ENCODE results near the gene SLC16A2.

Gene SLC16A2

DNA sequence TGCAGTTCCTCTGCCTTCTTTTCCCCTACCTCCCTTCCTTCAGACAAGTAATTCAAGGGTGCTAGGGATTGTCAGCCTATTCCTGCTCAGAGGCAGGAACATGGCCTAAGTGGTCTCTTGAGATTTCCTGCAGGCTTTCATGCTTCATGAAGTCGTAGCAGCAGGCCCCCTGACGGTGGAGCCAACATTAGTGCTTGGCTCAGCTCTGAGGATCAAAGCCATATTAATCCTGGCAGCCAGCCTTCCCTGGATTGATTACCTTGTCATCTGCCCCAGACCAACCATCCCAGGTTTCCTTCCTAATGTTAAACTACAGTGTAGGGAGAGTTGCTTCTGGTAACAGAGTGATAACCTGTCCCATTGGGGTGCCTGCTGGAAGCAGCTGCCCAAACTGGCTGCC, 84.1 kb downstream of the SLC16A2 start:
- Histone ChIP-seq H3K9me3 (ENCODE audit: control extremely low read depth in 1 of 5, control insufficient read depth in 4 of 5, insufficient read depth in 2 of 5, low read depth in 1 of 5, low read length in 4 of 5) (no peaks in the 10 kb centered on the region), H3K27me3 (replicated peaks in 2 of 5; ENCODE audit: control insufficient read depth in 4 of 5, insufficient read depth in 5 of 5, low read length in 4 of 5) (peaks cover 0 to 2% (median 0%) of the 10 kb centered on the region in 5 experiments), H3K4me3 (ENCODE audit: control insufficient read depth in 1 of 7, extremely low read depth in 1 of 7, insufficient read depth in 4 of 7, low read depth in 2 of 7, low read length in 6 of 7) (no peak overlapping the region), H3K36me3 (ENCODE audit: control insufficient read depth in 4 of 4, insufficient read depth in 4 of 4, low read length in 3 of 4) (no peaks in the 10 kb centered on the region), H3K4me1 (ENCODE audit: control extremely low read depth in 1 of 4, control insufficient read depth in 4 of 4, insufficient read depth in 4 of 4, low read length in 3 of 4) (no peaks in the 10 kb centered on the region), H3K27ac (ENCODE audit: insufficient read depth in 1 of 2, low read depth in 1 of 2, low read length in 2 of 2, poor library complexity in 1 of 2, severe bottlenecking in 2 of 2) (no peak overlapping the region)
- ChIA-PET CTCF (no interaction called here), POLR2A (no interaction called here)
- DNase-seq: no peak
- WGBS (ENCODE audit: insufficient coverage): 78% methylated on average over 2 of the region's 2 CpGs

DNA sequence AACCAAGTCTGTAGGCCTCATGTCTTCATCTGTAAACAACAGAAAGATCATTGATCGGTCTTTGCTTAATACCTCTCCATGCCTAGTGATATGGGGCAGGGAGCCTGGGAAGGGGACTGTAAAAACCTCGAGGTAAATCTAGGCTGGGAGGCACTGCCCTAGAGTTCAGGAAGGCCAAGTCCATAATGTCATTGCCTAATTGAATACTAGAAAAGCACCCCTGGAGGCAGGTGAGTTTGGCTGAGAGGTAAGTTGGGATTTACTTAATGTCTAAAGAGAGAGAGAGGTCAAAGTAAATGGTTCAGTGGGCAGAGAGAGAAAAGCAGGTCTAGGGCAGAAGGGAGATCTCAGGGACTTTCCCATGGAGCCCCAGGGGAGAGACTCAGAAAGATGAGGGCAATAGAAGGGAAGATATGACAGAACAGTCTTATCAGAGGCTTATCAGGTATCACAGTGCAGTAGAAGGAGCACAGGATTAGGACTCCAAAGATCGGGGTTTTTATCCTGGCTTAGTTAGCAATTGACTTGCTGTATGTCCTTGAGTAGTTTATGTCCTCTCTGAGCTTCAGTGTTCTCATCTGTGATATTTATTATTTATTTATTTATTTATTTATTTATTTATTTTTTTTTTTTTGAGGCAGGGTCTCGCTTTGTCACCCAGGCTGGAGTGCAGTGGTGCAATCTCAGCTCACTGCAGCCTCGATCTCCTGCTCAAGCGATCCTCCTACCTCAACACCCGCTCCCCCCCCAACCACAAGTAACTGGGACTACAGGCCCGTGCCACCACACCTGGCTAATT, 85.2 kb downstream of the SLC16A2 start:
- peaks cover 0 to 1% (median 0%) of the 10 kb centered on the region in 5 experiments for H3K27me3 ChIP-seq (replicated peaks in 2 of 5; ENCODE audit: control insufficient read depth in 4 of 5, insufficient read depth in 5 of 5, low read length in 4 of 5)
- CTCF ChIA-PET: no interaction called here
- H3K4me3 ChIP-seq (ENCODE audit: control insufficient read depth in 1 of 7, extremely low read depth in 1 of 7, insufficient read depth in 4 of 7, low read depth in 2 of 7, low read length in 6 of 7): no peak overlapping the region
- POLR2A ChIA-PET: no interaction called here
- H3K4me1 ChIP-seq (ENCODE audit: control extremely low read depth in 1 of 4, control insufficient read depth in 4 of 4, insufficient read depth in 4 of 4, low read length in 3 of 4): no peaks in the 10 kb centered on the region
- WGBS (ENCODE audit: insufficient coverage): 86% methylated on average over 2 of the region's 8 CpGs
- no peak overlapping the region for H3K27ac ChIP-seq (ENCODE audit: insufficient read depth in 1 of 2, low read depth in 1 of 2, low read length in 2 of 2, poor library complexity in 1 of 2, severe bottlenecking in 2 of 2)
- no peaks in the 10 kb centered on the region for H3K36me3 ChIP-seq (ENCODE audit: control insufficient read depth in 4 of 4, insufficient read depth in 4 of 4, low read length in 3 of 4)
- no peak for DNase-seq
- no peaks in the 10 kb centered on the region for H3K9me3 ChIP-seq (ENCODE audit: control extremely low read depth in 1 of 5, control insufficient read depth in 4 of 5, insufficient read depth in 2 of 5, low read depth in 1 of 5, low read length in 4 of 5)

DNA sequence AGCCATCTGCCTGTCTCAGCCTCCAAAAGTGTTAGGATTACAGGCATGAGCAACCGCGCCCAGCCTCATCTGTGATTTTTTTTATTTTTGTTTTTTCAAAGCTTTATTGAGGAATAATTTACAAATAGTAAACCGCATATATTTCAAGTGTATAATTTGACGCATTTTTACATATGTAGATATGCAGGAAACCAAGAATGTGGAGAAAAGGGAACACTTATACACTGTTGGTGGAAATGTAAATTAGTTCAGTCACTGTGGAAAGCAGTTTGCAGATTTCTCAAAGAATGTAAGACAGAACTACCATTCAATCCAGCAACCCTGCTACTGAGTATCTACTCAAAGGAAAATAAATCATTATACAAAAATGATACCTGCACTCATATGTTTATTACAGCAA, 85.9 kb downstream of the SLC16A2 start:
- ChIA-PET CTCF (no interaction called here), POLR2A (no interaction called here)
- WGBS (ENCODE audit: insufficient coverage): no CpG with 5 or more reads among the region's 4 CpGs
- H3K4me3 ChIP-seq (ENCODE audit: control insufficient read depth in 1 of 7, extremely low read depth in 1 of 7, insufficient read depth in 4 of 7, low read depth in 2 of 7, low read length in 6 of 7): no peak overlapping the region
- no peaks in the 10 kb centered on the region for H3K36me3 ChIP-seq (ENCODE audit: control insufficient read depth in 4 of 4, insufficient read depth in 4 of 4, low read length in 3 of 4)
- no peak for DNase-seq
- no peaks in the 10 kb centered on the region for H3K4me1 ChIP-seq (ENCODE audit: control extremely low read depth in 1 of 4, control insufficient read depth in 4 of 4, insufficient read depth in 4 of 4, low read length in 3 of 4)
- H3K9me3 ChIP-seq (ENCODE audit: control extremely low read depth in 1 of 5, control insufficient read depth in 4 of 5, insufficient read depth in 2 of 5, low read depth in 1 of 5, low read length in 4 of 5): no peaks in the 10 kb centered on the region
- H3K27me3 ChIP-seq (replicated peaks in 2 of 5; ENCODE audit: control insufficient read depth in 4 of 5, insufficient read depth in 5 of 5, low read length in 4 of 5): no peaks in the 10 kb centered on the region
- no peak overlapping the region for H3K27ac ChIP-seq (ENCODE audit: insufficient read depth in 1 of 2, low read depth in 1 of 2, low read length in 2 of 2, poor library complexity in 1 of 2, severe bottlenecking in 2 of 2)

DNA sequence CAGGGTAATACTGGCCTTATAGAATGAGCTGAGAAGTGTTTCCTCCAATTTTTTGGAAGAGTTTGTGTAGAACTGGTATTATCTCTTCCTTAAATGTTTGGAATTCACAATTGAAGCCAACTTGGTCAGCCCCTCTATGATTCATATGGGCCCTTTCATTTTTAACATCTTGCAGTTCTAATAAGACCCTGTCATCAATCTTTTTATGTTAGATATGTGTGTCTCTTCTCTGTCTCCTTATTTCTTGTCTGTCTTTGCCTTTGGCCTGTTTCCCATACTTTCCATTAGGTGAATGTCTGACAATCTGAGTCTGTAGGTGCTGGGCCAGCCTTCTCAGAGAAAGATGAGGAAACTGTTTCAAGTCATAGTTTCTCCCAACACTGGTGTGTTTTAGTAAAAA, 88.7 kb downstream of the SLC16A2 start:
- ChIA-PET POLR2A (no interaction called here), CTCF (no interaction called here)
- H3K27ac ChIP-seq (ENCODE audit: insufficient read depth in 1 of 2, low read depth in 1 of 2, low read length in 2 of 2, poor library complexity in 1 of 2, severe bottlenecking in 2 of 2): no peak overlapping the region
- DNase-seq: no peak
- H3K27me3 ChIP-seq (replicated peaks in 2 of 5; ENCODE audit: control insufficient read depth in 4 of 5, insufficient read depth in 5 of 5, low read length in 4 of 5): no peaks in the 10 kb centered on the region
- no peaks in the 10 kb centered on the region for H3K9me3 ChIP-seq (ENCODE audit: control extremely low read depth in 1 of 5, control insufficient read depth in 4 of 5, insufficient read depth in 2 of 5, low read depth in 1 of 5, low read length in 4 of 5)
- no peaks in the 10 kb centered on the region for H3K36me3 ChIP-seq (ENCODE audit: control insufficient read depth in 4 of 4, insufficient read depth in 4 of 4, low read length in 3 of 4)
- H3K4me3 ChIP-seq (ENCODE audit: control insufficient read depth in 1 of 7, extremely low read depth in 1 of 7, insufficient read depth in 4 of 7, low read depth in 2 of 7, low read length in 6 of 7): no peak overlapping the region
- no peaks in the 10 kb centered on the region for H3K4me1 ChIP-seq (ENCODE audit: control extremely low read depth in 1 of 4, control insufficient read depth in 4 of 4, insufficient read depth in 4 of 4, low read length in 3 of 4)

DNA sequence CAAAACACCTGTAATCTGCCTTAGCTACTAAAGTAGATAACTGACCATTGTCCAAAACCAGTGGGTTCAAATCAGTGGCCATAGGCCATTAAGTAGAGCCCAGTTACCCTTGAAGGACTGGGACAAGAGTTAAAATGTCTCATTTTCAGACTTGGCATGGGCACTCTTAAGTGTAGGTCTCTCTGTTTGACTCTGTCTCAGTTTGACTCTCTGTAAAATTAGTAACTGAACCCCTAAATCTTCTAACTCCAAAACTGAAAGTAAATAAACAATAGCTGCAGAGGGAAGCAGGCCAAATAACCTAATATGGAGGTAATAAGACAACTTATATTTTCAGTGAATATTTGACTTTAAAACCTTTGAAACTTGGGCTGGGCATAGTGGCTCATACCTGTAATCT, 89.1 kb downstream of the SLC16A2 start:
- Histone ChIP-seq H3K27me3 (replicated peaks in 2 of 5; ENCODE audit: control insufficient read depth in 4 of 5, insufficient read depth in 5 of 5, low read length in 4 of 5) (no peaks in the 10 kb centered on the region), H3K4me1 (ENCODE audit: control extremely low read depth in 1 of 4, control insufficient read depth in 4 of 4, insufficient read depth in 4 of 4, low read length in 3 of 4) (no peaks in the 10 kb centered on the region), H3K9me3 (ENCODE audit: control extremely low read depth in 1 of 5, control insufficient read depth in 4 of 5, insufficient read depth in 2 of 5, low read depth in 1 of 5, low read length in 4 of 5) (no peaks in the 10 kb centered on the region), H3K27ac (ENCODE audit: insufficient read depth in 1 of 2, low read depth in 1 of 2, low read length in 2 of 2, poor library complexity in 1 of 2, severe bottlenecking in 2 of 2) (no peak overlapping the region), H3K36me3 (ENCODE audit: control insufficient read depth in 4 of 4, insufficient read depth in 4 of 4, low read length in 3 of 4) (no peaks in the 10 kb centered on the region), H3K4me3 (ENCODE audit: control insufficient read depth in 1 of 7, extremely low read depth in 1 of 7, insufficient read depth in 4 of 7, low read depth in 2 of 7, low read length in 6 of 7) (no peak overlapping the region)
- no peak for DNase-seq
- ChIA-PET POLR2A (no interaction called here), CTCF (no interaction called here)

DNA sequence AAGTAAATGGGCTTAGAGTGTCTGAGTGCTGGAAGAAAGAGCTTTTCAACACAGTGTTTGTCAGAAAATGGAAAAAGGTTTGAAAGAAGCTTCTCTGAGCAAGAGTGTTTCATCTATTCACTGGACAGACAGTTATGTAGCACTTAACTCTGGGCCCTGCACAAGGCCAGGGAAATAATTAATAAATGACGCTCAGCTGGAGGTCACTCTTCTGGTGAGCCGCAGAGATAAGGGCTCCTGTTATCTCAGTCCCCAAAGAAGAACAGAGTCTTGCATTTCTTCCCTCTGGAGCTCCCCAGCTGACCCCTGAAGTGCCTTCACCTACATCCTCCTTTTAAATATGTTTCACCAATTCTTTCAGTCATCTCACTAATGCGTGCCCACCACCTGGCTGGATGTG, 90.4 kb downstream of the SLC16A2 start:
- ChIA-PET CTCF (no interaction called here), POLR2A (no interaction called here)
- no peaks in the 10 kb centered on the region for H3K4me1 ChIP-seq (ENCODE audit: control extremely low read depth in 1 of 4, control insufficient read depth in 4 of 4, insufficient read depth in 4 of 4, low read length in 3 of 4)
- no peaks in the 10 kb centered on the region for H3K36me3 ChIP-seq (ENCODE audit: control insufficient read depth in 4 of 4, insufficient read depth in 4 of 4, low read length in 3 of 4)
- 78% methylated on average over 1 of the region's 3 CpGs for WGBS (ENCODE audit: insufficient coverage)
- H3K27ac ChIP-seq (ENCODE audit: insufficient read depth in 1 of 2, low read depth in 1 of 2, low read length in 2 of 2, poor library complexity in 1 of 2, severe bottlenecking in 2 of 2): no peak overlapping the region
- DNase-seq: no peak
- H3K27me3 ChIP-seq (replicated peaks in 2 of 5; ENCODE audit: control insufficient read depth in 4 of 5, insufficient read depth in 5 of 5, low read length in 4 of 5): no peaks in the 10 kb centered on the region
- no peaks in the 10 kb centered on the region for H3K9me3 ChIP-seq (ENCODE audit: control extremely low read depth in 1 of 5, control insufficient read depth in 4 of 5, insufficient read depth in 2 of 5, low read depth in 1 of 5, low read length in 4 of 5)
- no peak overlapping the region for H3K4me3 ChIP-seq (ENCODE audit: control insufficient read depth in 1 of 7, extremely low read depth in 1 of 7, insufficient read depth in 4 of 7, low read depth in 2 of 7, low read length in 6 of 7)

DNA sequence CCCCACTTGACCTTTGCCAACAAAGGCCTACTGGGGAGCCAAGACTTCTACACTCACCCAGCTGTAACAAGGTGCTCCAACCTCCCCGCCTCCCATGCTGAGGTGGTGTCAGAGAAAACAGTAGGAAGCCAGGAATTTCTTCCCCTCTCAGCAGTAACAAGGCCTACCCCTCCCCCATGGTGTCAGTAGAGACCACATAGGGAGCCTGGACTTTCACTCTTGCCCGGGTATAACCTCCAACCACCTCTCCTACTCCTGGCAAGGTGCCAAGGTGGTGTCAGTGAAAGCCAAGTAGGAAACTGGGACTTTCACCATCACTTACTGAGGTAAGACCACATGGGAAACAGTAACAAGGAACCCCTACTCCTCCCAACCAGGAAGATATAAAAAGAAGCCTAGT, 93.1 kb downstream of the SLC16A2 start:
- no peak for DNase-seq
- Histone ChIP-seq H3K4me3 (ENCODE audit: control insufficient read depth in 1 of 7, extremely low read depth in 1 of 7, insufficient read depth in 4 of 7, low read depth in 2 of 7, low read length in 6 of 7) (no peak overlapping the region), H3K9me3 (ENCODE audit: control extremely low read depth in 1 of 5, control insufficient read depth in 4 of 5, insufficient read depth in 2 of 5, low read depth in 1 of 5, low read length in 4 of 5) (peaks cover 0 to 2% (median 0%) of the 10 kb centered on the region in 5 experiments), H3K36me3 (ENCODE audit: control insufficient read depth in 4 of 4, insufficient read depth in 4 of 4, low read length in 3 of 4) (no peaks in the 10 kb centered on the region), H3K27me3 (replicated peaks in 2 of 5; ENCODE audit: control insufficient read depth in 4 of 5, insufficient read depth in 5 of 5, low read length in 4 of 5) (no peaks in the 10 kb centered on the region), H3K27ac (ENCODE audit: insufficient read depth in 1 of 2, low read depth in 1 of 2, low read length in 2 of 2, poor library complexity in 1 of 2, severe bottlenecking in 2 of 2) (no peak overlapping the region), H3K4me1 (ENCODE audit: control extremely low read depth in 1 of 4, control insufficient read depth in 4 of 4, insufficient read depth in 4 of 4, low read length in 3 of 4) (no peaks in the 10 kb centered on the region)
- ChIA-PET CTCF (no interaction called here), POLR2A (no interaction called here)
- 43% methylated on average over 1 of the region's 2 CpGs for WGBS (ENCODE audit: insufficient coverage)
